SK-N-SH treated with all-trans-retinoic acid at 6 μM for 48 hours (cell line): ENCODE results near the gene MAML3.

Source experiments
- BACH2 ChIP-seq: fragments of 250-450 bp; sonication (Bioruptor Pico); IDR thresholded peaks from 2 replicates; pipeline ENCODE4 v1.9.0; 2021; ENCODE audit warnings: mild to moderate bottlenecking, borderline replicate concordance
- ISL1 ChIP-seq: fragments of 250-450 bp; sonication (Bioruptor Pico); IDR thresholded peaks from 2 replicates; pipeline ENCODE4 v2.1.2; 2022; ENCODE audit warnings: mild to moderate bottlenecking, moderate library complexity
- ZFP3 ChIP-seq: fragments of 250-450 bp; sonication (Bioruptor Pico); IDR thresholded peaks from 2 replicates; pipeline ENCODE4 v1.5.0; 2020; ENCODE audit warnings: mild to moderate bottlenecking, moderate library complexity
- ZNF565 ChIP-seq: fragments of 450-650 bp; formaldehyde crosslinking; conservative IDR thresholded peaks from 2 replicates; pipeline ENCODE4 v1.5.0; 2020; ENCODE audit warnings: low read depth, mild to moderate bottlenecking, moderate library complexity
- TF ChIP-seq, protein P1 (sequence below): fragments of 250-450 bp; sonication (Bioruptor Pico); IDR thresholded peaks from 2 replicates; pipeline ENCODE4 v1.8.0; 2020; ENCODE audit warnings: mild to moderate bottlenecking, moderate library complexity, borderline replicate concordance

DNA sequence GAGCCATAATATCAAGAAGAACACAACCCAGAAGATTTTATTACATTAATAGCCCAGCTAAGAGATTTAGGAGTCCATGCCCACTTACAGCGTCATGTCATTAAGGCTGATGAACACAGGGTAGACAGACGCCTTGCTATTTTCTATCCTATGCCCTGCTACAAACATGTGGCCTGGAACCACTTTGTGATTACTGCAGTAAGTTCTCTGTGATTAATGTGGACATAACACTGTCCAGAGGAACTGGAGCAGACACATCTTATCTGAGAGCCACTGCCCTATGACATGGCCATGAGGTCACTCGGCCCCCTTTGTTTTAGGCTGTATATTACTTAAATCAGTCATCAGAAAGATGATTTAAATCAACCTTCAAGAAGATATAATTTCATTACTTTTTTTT, 211.7 kb downstream of the MAML3 start:
- peak; percentile 81 for TF ChIP-seq ISL1
- TF ChIP-seq, protein P1, sequence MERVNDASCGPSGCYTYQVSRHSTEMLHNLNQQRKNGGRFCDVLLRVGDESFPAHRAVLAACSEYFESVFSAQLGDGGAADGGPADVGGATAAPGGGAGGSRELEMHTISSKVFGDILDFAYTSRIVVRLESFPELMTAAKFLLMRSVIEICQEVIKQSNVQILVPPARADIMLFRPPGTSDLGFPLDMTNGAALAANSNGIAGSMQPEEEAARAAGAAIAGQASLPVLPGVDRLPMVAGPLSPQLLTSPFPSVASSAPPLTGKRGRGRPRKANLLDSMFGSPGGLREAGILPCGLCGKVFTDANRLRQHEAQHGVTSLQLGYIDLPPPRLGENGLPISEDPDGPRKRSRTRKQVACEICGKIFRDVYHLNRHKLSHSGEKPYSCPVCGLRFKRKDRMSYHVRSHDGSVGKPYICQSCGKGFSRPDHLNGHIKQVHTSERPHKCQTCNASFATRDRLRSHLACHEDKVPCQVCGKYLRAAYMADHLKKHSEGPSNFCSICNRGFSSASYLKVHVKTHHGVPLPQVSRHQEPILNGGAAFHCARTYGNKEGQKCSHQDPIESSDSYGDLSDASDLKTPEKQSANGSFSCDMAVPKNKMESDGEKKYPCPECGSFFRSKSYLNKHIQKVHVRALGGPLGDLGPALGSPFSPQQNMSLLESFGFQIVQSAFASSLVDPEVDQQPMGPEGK (CRISPR knock-in tag) = 0 out of 2 replicates have a peak, but pooled peaks have one; percentile 28
- peak; percentile 42; the same call in 1 of the 2 replicates for TF ChIP-seq ZFP3
- TF ChIP-seq ZNF565 (CRISPR knock-in tag) = 0 out of 2 replicates have a peak, but pooled peaks have one; percentile 62
- no peak for TF ChIP-seq BACH2 (CRISPR knock-in tag)
